Bronchial epithelial cell (primary cell): ENCODE measurements around the gene ZDHHC11. TPM values are rescaled to one million over a fixed set of nuclear protein-coding genes. Genes with fewer than 3 reads are reported as not detected.

ENCODE experiments used
- DNase-seq: peaks from one replicate; pipeline ENCODE4 v3.0.0-alpha.2; 2010; ENCODE audit warnings: low read depth
- FAIRE-seq: peaks from 2 replicates; lab custom pipeline; 2011; peaks lifted over from hg19 to GRCh38; lab: Jason Lieb, UNC
- H3K27me3 ChIP-seq: 2 replicates; pipeline ENCODE4 v1.5.1; 2011; ENCODE audit warnings: low read length; ENCODE audit not compliant: control insufficient read depth, insufficient read depth
- H3K36me3 ChIP-seq: 2 replicates; pipeline ENCODE4 v1.5.1; 2011; ENCODE audit warnings: low read length; ENCODE audit not compliant: control insufficient read depth, insufficient read depth
- H3K4me3 ChIP-seq: 2 replicates; pipeline ENCODE4 v1.5.1; 2011; ENCODE audit warnings: mild to moderate bottlenecking, low read depth, low read length, control low read depth
- CTCF ChIP-seq: IDR thresholded peaks from 2 replicates; pipeline ENCODE4 v1.5.1; 2011; ENCODE audit warnings: mild to moderate bottlenecking, moderate library complexity, low read length, control low read depth, inconsistent platforms; ENCODE audit not compliant: insufficient read depth, severe bottlenecking
- total RNA-seq: library from RNA; depleted of rRNA; stranded (reverse); fragments of >200 nt; gene quantifications from 2 replicates; pipeline ENCODE4 v1.2.1, GENCODE V29; 2014

The ZDHHC11 gene
- 0.53 and 1.4 TPM in 2 replicates for total RNA-seq

GRCh38 chr5:850511-851006, at the start of gene ZDHHC11:
Gene ZDHHC11 (minus strand): TSS chr5:850986. CDS start chr5:850602, 384 bp downstream.
- H3K4me3 ChIP-seq, result peak within 1 kb of the TSS; percentile 16
- H3K27me3 ChIP-seq, result peaks cover 14% of the 10 kb centered on the region
- no peak for FAIRE-seq
- no peaks in the 10 kb centered on the region for H3K36me3 ChIP-seq
- TF ChIP-seq CTCF, result no peak
- no peak for DNase-seq

- peak overlapping the region; percentile 98 for H3K4me3 ChIP-seq
- H3K27me3 ChIP-seq, result no peaks in the 10 kb centered on the region
- FAIRE-seq, result no peak
These were observed 42.9 kb upstream of the ZDHHC11 start for GRCh38 chr5:893711-894110.

GRCh38 chr5:893137-893506, 42.3 kb upstream of the ZDHHC11 start:
- no peak for DNase-seq
- no peak for FAIRE-seq
- peaks cover 22% of the 10 kb centered on the region for H3K36me3 ChIP-seq
- H3K27me3 ChIP-seq, result no peaks in the 10 kb centered on the region
- peak overlapping the region; percentile 98 for H3K4me3 ChIP-seq
- no peak for TF ChIP-seq CTCF

More at GRCh38 chr5:893711-894110, 42.9 kb upstream of the ZDHHC11 start:
- no peak for DNase-seq
- H3K36me3 ChIP-seq, result peaks cover 20% of the 10 kb centered on the region
- TF ChIP-seq CTCF, result no peak

- Histone ChIP-seq H3K4me3 (peak within 1 kb of the TSS; percentile 98), H3K27me3 (no peaks in the 10 kb centered on the region), H3K36me3 (peaks cover 26% of the 10 kb centered on the region)
- TF ChIP-seq CTCF, result no peak
- FAIRE-seq, result no peak
- peak; percentile 57 for DNase-seq
These were observed 41.8 kb upstream of the ZDHHC11 start, which contains the start of the genes BRD9 and TRIP13 for GRCh38 chr5:892394-893136. Gene BRD9 (minus strand): TSS chr5:892801. CDS start chr5:892657, 144 bp downstream. Gene TRIP13 (plus strand): TSS chr5:892884. CDS start chr5:892999, 115 bp downstream.

- Histone ChIP-seq H3K27me3 (no peaks in the 10 kb centered on the region), H3K36me3 (peaks cover 30% of the 10 kb centered on the region), H3K4me3 (peak overlapping the region; percentile 98)
- no peak for FAIRE-seq
- TF ChIP-seq CTCF, result no peak
- DNase-seq, result peak; percentile 20
These were observed 41.1 kb upstream of the ZDHHC11 start for GRCh38 chr5:891837-892393.
